Upper lobe of right lung (tissue), 1 donor: ENCODE data around the gene NOB1. TPM values are rescaled to one million over a fixed set of nuclear protein-coding genes. Genes with fewer than 3 reads are reported as not detected.
A peak's percentile ranks its signal among the peaks of the same experiment; 100 is the strongest.

Experiments used
- ATAC-seq: fragments of 200-7000 bp; cut with Tn5 transposase; one replicate; pipeline ENCODE4 v1.9.1; 2020; ENCODE audit warnings: mild to moderate bottlenecking, moderate library complexity
- DNase-seq: peaks from one replicate; pipeline ENCODE4 v3.0.0-alpha.2; 2020
- H3K27ac ChIP-seq: fragments of 200-600 bp; one replicate; pipeline ENCODE4 v1.8.0; 2022
- H3K27me3 ChIP-seq: fragments of 200-600 bp; one replicate; pipeline ENCODE4 v1.8.0; 2022; ENCODE audit warnings: mild to moderate bottlenecking
- H3K36me3 ChIP-seq: fragments of 200-600 bp; one replicate; pipeline ENCODE4 v1.8.0; 2022
- H3K4me1 ChIP-seq: fragments of 200-600 bp; one replicate; pipeline ENCODE4 v1.8.0; 2022
- H3K4me3 ChIP-seq: fragments of 200-600 bp; one replicate; pipeline ENCODE4 v1.8.0; 2022; ENCODE audit warnings: mild to moderate bottlenecking
- H3K9me3 ChIP-seq: fragments of 200-600 bp; one replicate; pipeline ENCODE4 v1.8.0; 2022
- CTCF ChIP-seq: fragments of 200-600 bp; IDR thresholded peaks from one replicate; pipeline ENCODE4 v1.8.0; 2022; ENCODE audit warnings: antibody characterized with exemption
- intact Hi-C: fragments of 100-400 bp; cut with DNase I; formaldehyde crosslinking; loops from one replicate; pipeline ENCODE4 v1.11.0; 2022
- total RNA-seq: library from RNA; stranded (reverse); fragmentation: NEBNext Ultra II Directional; extraction: Animal tissue kit (Norgen Biotek cat#: 25700); gene quantifications from one replicate; pipeline ENCODE4 v1.2.1, GENCODE V29; 2021
- donor health status: DM: no; HTN: yes; CAD: no; lungs with severe emphysema.

Gene NOB1
- total RNA-seq, 1 donor from 2014 or later: 32.0 TPM

DNA sequence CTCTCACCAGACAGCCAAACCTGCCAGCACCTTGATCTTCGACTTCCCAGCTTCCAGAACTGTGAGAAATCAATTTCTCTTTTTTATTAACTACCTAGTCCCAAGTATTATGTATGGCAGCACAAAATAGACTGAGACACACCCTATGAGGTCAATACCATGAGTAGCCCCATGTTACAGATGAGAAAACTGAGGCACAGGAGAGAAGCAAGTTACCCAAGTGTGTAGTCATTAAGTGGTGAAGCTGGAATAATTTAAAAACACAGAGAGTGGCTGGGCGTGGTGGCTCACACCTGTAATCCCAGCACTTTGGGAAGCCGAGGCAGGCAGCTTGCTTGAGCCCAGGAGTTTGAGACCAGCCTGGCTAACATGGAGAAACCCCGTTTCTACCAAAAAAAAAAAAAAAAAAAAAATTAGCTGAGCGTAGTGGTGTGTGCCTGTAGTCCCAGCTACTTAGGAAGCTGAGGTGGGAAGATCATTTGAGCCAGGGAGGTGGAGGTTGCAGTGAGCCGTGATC is 33.2 kb downstream of the NOB1 start:
- ATAC-seq (no peak), DNase-seq (no peak)
- H3K4me3 ChIP-seq: no peak overlapping the region
- H3K27ac ChIP-seq: no peak overlapping the region
- peaks cover 18% of the 10 kb centered on the region for H3K36me3 ChIP-seq
- no peak for TF ChIP-seq CTCF
- H3K4me1 ChIP-seq: peaks cover 7% of the 10 kb centered on the region
- intact Hi-C loops: no loop called here
- H3K27me3 ChIP-seq: no peaks in the 10 kb centered on the region
- H3K9me3 ChIP-seq: no peaks in the 10 kb centered on the region

DNA sequence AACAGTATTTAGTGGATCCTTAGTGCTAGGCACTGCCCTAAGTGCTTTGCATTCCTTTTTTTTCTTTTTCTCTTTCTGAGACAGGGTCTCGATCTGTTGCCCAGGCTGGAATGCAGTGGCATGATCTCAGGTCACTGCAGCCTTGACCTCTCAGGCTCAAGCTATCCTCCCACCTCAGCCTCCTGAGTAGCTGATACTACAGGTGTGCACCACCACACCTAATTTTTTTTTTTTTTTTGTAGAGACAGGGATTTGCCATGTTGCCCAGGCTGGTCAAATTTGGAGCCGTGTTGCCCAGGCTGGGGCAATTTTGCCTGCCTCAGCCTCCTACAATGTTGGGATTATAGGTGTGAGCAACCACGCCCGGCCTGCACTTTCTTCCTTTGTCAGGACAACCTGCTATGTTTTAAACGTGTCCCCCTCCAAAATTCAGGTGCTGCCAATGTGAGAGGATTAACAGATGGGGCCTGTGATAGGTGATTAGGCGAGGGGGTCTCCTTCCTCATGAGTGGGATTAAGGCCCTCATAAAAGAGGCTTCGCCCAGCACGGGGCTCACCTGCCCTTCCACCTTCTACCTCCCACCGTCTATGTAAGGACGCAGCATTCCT is 33.8 kb downstream of the NOB1 start:
- no peak for ATAC-seq
- no peak for TF ChIP-seq CTCF
- no peak overlapping the region for H3K27ac ChIP-seq
- H3K4me3 ChIP-seq: no peak overlapping the region
- H3K9me3 ChIP-seq: no peaks in the 10 kb centered on the region
- peak; percentile 15 for DNase-seq
- no peaks in the 10 kb centered on the region for H3K27me3 ChIP-seq
- peaks cover 23% of the 10 kb centered on the region for H3K36me3 ChIP-seq
- peaks cover 7% of the 10 kb centered on the region for H3K4me1 ChIP-seq
- intact Hi-C loops: no loop called here

- Histone ChIP-seq H3K9me3 (no peaks in the 10 kb centered on the region), H3K4me1 (no peaks in the 10 kb centered on the region), H3K36me3 (peaks cover 43% of the 10 kb centered on the region), H3K27ac (no peak overlapping the region), H3K4me3 (no peak overlapping the region), H3K27me3 (no peaks in the 10 kb centered on the region)
- intact Hi-C loops: no loop called here
- TF ChIP-seq CTCF: no peak
- ATAC-seq: no peak
- peak; percentile 8 for DNase-seq
These were observed 36.5 kb downstream of the NOB1 start for GRCh38 chr16:69718111-69718764.

- ATAC-seq (no peak), DNase-seq (no peak)
- H3K36me3 ChIP-seq: peaks cover 55% of the 10 kb centered on the region
- H3K9me3 ChIP-seq: no peaks in the 10 kb centered on the region
- intact Hi-C loops: no loop called here
- H3K4me3 ChIP-seq: no peak overlapping the region
- H3K4me1 ChIP-seq: no peaks in the 10 kb centered on the region
- no peaks in the 10 kb centered on the region for H3K27me3 ChIP-seq
- no peak overlapping the region for H3K27ac ChIP-seq
- no peak for TF ChIP-seq CTCF
These were observed 37.7 kb downstream of the NOB1 start for GRCh38 chr16:69717066-69717465.

GRCh38 chr16:69712914-69713581 is 41.7 kb downstream of the NOB1 start:
- Histone ChIP-seq H3K27me3 (no peaks in the 10 kb centered on the region), H3K4me3 (no peak overlapping the region), H3K27ac (no peak overlapping the region), H3K4me1 (no peaks in the 10 kb centered on the region), H3K9me3 (no peaks in the 10 kb centered on the region), H3K36me3 (peaks cover 66% of the 10 kb centered on the region)
- ATAC-seq (no peak), DNase-seq (no peak)
- TF ChIP-seq CTCF: no peak
- intact Hi-C loops: loop anchor here (5.0 kb wide), 1 partner anchor 39 kb away; the partner anchor contains the start of gene NOB1
